GM18517 (cell line): Measurements from ENCODE around the gene ATP5MC2.
"Not testable (repeated sequence)": the region's sequence is repeated elsewhere in the genome, so short reads cannot be mapped to it uniquely, and the experiment has no call there.

Source experiments
- ATAC-seq: cut with Tn5 transposase; IDR thresholded peaks from one replicate; pipeline ENCODE4 v1.9.1; 2021; ENCODE audit warnings: mild to moderate bottlenecking, moderate library complexity; ENCODE audit not compliant: unreplicated experiment

Gene ATP5MC2

DNA sequence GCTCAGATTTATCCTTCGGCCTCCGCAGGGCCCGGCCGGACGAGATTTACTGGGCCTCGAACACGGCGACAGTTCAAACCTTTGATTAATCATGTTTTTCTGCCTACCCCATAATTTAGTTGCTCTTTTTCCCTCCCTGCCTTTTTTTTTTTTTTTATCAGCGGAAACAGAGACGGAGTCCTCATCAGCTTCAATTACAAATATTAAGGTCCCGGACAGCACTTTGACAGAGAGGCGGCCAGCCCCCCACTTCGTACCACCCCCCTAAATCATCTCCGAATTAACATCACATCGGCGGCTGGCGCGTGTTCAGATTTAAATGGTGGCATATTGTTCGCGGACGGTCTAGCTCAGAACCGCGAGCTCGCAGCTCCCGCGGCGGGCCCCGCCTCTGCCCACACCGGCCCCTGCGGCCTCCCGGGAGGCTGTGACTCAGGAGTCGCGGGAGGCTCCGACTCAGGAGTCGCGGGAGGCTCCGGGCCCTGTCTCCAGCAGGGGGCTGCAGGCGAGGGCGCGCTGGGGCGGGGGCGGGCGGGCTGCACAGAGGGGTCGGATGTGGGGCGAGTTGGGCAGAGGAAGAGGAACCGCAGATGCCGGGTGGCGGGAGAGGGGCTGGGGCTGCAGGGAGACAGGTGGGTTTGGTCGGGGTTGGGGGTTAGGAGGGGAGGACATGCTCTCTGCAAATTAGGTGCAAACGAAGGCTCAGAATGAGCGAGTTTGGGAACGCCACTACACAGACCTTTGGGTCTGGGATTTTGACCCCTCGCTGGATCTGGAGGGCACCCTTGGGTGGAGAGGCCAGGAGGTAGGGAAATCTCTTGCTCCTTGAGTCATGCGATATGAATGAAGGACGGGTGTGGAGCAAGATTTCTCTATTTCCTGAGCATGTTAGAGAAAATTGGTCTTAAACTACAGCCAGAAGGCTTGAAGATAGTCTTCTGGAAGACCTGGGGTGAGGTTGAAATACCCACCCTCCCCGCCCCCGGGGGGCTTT lies 19.6 kb upstream of the ATP5MC2 start:
- ATAC-seq, result no peak

DNA sequence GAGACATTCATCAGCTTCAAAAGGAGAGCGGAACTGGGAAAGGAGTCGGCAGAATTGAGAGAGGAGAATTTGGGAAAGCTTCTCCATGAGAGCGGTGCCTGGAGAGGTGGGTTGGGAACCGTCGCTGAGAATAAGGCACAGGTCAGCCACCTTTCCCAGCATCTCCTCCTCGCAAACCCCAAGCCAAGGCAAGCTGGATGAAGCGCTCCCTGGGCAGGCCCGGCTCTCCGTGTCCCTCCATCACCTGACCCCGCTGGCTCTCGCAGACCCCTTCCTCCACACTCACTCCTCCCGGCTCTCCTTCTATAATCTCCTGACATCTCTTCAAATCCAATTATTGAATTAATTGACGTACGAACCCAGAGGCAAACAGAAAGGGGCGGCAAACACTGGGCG lies 18.9 kb upstream of the ATP5MC2 start:
- ATAC-seq, result no peak

DNA sequence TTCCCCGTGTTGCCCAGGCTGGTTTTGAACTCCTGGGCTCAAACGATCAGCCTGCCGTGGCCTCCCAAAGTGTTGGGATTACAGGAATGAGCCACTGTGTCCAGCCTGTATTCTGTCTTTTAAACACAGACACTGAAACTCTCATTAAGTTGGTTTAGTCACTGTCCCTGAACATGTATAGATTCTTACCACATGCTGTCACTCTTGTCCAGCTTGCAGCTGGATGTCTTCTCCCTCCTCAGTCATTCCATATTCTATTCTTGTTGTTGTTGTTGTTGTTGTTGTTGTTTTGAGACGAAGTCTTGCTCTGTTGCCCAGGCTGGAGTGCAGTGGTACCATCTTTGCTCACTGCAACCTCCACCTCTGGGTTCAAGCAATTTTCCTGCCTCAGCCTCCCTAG lies 12.3 kb upstream of the ATP5MC2 start:
- no peak for ATAC-seq

DNA sequence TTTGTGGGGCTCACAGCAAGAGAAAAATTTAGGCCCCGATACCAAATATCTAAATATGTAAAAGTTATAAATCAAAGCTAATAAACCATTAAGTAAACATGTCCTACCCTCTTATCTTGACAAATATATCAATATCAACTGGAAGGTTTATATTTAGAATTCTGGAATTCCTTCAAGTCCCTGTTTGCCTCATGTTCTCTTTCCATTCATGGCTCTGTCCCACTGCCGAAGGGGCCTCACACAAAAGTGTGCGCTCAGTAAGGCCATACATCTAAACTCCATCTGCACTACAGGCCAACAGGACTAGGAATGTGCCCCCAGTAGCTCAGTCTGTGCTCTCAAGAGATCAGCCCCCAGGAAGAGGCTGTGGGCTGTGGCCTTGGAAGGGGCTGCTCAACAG lies 10.6 kb upstream of the ATP5MC2 start:
- no peak for ATAC-seq

DNA sequence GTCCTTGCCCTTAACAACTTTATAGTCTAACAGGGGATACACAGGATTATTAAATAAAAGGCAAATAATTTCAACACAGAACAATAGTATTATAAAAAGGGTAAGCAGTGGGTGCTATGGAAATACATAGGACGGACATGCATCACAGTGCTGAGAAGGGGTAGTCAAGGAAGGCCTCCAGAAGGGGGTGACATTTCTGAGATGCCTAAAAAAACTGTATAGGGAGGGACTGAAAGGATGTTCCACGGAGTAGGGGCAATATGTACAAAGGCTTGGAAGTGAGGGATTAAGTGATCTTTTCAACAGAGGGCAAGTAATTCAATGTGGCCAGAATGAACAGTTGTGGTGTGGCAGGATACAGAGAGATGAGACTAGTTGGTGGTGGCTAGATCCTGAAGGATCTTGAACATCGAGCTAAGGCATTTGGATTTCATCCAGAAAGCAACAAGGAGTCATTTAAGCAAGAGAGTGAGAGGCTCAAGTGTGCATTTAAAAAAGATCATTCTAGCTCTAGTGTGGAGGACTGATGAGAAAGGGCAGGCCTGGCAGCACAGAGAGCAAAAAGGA lies 8.9 kb upstream of the ATP5MC2 start:
- no peak for ATAC-seq

DNA sequence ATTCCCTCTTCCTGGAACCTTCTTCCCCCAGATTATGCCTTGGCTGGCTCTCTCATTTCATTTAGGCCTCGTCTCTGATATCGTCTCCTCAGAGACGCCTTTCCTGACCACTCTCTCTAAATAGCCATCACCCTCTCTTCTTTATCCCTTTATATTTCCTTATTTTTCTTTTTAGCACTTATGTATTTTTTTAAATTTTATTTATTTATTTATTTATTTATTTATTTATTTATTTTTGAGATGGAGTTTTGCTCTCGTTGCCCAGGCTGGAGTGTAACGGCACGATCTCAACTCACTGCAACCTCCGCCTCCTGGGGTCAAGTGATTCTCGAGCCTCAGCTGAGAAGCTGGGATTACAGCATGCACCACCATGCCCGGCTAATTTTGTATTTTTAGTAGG lies 8.1 kb upstream of the ATP5MC2 start:
- no peak for ATAC-seq

DNA sequence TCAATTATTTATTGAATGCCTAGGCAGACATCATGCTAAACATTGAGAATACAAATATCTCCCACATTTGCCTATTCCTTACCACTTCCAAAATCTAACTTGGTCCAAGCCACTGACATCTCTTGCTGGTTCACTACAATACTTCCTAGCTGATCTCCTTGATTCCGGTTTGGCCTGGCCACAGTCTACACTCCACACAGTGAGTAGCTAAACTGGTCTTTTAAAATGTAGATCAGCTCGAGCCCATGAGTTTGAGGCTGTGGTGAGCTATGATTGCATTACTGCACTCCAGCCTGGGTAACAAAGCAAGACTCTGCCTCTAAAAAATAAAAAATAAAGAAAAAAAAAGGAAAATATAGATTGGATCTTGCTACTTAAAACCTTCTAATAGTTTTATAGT lies 7.6 kb upstream of the ATP5MC2 start:
- ATAC-seq, result no peak

DNA sequence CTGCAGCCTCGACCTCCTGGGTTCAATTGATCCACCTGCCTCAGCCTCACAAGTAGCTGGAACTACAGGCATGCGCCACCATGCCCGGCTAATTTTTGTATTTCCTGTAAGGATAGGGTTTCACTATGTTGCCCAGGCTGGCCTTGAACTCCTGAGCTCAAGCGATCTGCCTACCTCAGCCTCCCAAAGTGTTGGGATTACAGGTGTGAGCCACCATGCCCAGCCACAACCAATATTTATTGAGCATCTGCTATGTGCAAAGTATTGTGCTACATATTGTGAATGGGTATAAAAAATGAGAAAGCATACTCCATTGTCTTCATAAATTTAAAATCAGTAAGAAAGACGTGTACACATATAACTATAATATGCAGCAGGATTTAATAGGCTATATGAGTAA lies 4.2 kb upstream of the ATP5MC2 start:
- not testable (repeated sequence) for ATAC-seq

DNA sequence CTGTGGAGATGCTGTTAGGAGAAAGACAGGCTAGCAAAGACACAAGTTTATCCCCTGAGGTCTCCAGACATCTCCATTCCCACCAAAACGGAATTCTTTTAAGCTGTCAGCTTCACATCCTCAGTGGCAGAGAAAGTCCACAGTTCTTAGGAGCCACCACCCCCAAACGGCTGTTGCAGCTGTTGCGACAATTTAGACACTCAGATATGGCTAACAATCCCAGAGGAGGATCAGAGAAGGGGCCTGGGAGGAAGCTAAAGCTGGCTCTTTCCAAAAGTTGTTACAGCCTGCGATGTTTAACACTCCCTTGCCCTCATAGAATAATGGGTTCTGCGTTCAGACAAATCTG lies 1.9 kb upstream of the ATP5MC2 start:
- no peak for ATAC-seq

DNA sequence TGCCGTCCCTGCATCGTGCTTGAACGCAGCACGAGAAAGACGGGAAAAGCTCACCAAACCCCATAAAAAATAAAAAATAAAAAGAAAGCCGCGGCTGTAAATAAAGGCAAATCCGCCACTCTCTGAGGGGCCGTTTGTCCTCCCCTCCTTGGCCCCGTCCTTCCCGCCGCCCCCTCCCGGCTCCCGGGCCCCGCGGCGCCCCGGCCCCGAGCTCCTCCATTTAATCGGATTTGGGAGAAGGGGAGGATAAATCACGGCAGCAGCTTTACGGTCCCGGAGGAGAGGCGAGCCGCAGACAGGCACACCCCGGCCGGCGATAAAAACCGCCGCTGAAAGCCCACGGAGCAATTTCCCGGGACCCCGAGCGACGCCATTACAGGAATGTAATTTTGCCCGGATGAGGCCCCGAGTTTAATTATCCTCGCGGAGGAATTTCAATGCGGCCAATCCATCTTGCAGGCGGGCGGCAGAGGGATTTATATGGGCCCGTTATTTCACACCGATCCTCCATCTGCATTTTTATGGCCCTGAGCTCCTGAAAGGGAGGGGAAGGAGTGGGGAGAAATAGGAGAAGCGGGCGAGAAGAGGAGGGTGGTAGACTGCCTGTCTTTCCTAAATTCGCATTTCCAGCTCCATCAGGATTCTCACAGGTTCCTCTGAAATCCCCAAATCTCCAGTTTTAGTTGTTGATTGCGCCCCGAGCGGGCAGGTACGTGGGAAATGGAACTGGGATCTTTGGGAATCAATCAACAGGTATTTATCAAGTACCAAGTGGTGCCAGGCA lies 1.3 kb upstream of the ATP5MC2 start:
- no peak for ATAC-seq

DNA sequence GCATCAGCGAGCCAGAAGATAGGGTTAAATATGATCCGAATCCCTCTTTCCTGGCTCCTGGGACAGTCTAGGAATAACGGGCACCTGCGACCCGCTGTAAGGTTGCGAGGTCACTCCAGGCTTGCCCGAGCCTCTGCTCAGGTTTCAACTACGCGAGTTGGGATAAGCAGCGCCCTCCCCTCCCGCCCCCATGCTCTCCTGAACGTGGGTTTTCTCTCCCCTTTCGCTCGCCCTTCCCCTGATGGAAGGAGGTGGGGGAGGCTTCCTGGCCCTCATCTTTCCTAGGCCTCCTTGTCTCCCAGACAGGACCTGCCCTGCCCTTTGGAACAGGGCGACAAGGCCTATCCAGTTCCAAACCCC lies 753 bp upstream of the ATP5MC2 start:
- ATAC-seq, result no peak

DNA sequence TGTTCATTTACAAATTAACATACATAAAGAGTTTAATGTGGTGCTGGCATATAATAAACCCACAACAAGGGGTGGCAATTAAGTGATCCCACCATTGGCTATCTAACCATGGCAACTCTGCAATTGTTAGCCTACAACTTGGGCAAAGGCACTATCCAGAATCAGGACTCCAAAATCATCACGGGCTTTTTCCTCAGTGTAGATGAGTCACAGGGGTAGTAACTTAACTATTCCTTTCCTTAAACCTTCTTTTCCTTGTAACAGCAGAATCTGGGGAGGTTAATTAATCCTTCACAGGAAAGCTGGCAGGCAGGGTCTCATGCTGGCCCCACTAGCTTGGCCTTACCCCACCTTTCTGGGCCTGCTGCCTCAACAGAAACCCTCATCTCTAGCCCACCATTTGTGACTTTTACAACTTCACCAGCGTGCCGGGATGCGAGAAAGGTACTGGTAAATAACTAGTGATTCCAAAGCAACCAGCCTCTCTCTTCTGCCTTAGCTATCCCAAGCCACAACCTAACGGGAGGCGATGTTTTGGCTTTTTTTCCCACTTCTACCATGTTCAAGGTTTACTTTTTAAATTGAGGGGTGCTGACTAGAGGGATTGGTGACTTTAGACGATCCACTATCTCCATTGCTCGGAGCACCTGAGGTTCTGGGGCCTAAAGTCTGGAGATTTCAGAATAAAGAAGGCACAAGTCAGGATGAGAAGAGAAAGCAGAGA lies 744 bp downstream of the ATP5MC2 start:
- ATAC-seq, result no peak

DNA sequence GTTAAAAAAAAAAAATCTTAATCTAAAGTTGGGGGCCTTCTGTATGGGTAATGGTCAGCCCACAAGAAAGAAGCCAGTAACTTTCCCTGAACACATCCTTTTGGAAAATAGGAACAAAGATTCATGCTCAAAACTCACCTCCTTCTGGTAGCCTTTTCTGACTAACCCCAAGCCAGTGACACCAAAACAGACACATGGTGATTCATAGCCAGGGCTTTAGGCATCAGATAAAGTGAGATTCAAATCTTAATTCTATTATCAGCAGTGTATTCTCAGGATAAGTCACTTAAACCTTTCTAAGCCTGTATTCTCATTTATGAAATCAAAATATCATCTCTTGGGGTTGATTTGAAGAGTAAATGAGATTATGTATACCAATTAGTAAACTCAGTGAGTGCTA lies 4.9 kb downstream of the ATP5MC2 start:
- ATAC-seq, result no peak

DNA sequence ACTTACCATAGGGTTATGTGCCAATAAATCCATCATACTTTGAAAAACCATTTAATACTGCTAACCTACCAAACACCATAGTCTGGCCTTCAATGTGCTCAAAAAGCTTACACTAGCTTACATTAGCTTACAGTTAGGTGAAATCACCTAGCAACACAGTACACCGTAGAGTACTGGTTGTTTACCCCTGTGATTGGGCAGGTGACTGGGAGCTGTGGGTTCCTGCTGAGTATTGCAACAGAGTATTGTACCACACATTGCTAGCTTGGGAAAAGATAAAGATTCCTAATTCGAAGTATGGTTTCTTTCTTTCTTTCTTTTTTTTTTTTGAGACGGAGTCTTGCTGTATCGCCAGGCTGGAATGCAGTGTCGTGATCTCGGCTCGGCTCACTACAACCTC lies 5.6 kb downstream of the ATP5MC2 start:
- no peak for ATAC-seq

DNA sequence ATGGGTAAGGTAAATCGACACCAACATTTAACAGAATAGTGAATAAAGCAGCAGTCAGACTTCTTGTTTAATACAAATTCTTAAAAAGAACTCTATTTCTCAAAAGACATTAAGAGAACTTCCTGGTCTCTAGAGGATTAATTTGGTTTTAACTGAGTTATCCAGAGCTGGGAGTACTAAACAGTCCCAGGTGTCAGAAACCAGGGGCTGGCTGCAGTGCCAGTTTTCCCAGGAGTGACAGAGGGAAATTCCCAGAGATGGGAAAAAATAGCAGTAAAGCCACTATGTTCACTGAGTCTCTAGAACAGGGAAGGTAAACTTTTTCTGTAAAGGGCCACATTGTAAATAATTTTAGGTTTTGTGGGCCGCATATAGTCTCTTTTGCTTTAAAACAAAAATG lies 8.8 kb downstream of the ATP5MC2 start:
- no peak for ATAC-seq

DNA sequence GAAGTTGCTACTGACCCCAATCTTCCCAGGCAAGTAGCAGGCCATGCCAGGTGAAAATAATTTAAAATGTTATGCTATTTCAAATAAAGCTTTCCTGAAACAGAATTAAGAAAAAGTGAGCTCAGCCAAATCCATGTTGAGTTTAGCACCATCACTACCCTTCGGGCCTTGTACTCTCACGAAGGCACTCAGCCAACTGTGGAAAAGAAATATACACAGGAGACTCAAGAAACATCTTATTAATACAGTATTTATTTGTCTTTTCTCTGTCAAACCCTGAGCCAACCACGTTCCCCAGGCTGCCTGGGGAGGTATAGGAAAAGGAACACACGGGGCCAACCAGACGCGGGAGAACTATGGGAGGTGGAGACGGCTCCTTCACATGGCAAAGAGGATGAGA lies 10.9 kb downstream of the ATP5MC2 start:
- no peak for ATAC-seq

DNA sequence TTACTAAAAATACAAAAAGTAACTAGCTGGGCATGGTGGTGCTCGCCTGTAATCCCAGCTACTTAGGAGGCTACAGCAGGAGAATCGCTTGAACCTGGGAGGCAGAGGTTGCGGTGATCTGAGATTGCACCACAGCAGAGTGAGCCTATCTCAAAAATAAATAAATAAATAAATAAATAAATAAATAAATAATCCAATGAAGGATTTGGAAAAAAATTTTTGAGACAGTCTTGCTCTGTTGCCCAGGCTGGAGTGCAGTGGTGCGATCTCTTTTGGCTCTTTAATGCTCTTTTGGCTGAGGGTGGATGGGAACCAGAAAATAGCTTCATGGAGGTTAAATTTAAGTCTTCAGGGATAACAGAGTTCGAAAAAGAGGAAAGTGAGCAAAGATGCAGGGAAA lies 11.7 kb downstream of the ATP5MC2 start:
- no peak for ATAC-seq

DNA sequence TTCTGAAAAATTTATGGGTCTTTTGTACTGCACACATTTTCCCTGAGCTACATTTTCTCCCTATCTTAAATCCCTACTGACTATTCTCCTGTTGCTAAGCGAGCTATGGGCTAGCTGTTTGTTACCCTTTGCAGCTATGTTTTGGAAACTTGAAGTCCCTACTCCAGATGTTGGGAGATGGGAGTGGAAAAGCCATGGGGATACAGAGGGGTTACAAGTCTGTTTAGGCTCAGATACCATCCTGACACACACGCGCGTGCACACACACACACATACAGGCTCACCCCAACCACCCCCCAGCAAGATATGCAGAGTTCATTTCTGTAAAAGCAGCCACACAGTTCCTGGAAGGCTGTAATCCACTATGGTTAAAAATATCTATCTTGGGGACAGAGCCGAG lies 15.8 kb downstream of the ATP5MC2 start:
- no peak for ATAC-seq

DNA sequence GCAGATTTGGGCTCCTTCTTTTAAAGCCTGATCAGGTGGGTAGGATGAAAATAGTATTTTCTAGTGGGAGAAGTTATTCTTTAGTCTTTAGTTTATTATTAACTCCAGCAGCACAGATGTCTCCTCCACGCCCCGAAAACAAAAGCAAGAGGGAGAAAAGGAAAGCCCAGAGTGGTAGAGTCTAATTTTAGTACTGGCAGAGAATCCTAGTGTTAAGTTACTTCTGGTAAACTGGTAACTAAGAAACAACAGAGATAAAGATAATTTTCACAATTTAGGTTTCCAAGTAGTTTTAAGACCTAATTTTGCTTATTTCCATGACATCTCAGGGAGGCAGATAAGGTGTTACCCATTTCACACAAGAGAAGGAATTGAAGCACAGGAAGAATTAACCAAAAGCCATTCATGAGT lies 16.3 kb downstream of the ATP5MC2 start:
- no peak for ATAC-seq

DNA sequence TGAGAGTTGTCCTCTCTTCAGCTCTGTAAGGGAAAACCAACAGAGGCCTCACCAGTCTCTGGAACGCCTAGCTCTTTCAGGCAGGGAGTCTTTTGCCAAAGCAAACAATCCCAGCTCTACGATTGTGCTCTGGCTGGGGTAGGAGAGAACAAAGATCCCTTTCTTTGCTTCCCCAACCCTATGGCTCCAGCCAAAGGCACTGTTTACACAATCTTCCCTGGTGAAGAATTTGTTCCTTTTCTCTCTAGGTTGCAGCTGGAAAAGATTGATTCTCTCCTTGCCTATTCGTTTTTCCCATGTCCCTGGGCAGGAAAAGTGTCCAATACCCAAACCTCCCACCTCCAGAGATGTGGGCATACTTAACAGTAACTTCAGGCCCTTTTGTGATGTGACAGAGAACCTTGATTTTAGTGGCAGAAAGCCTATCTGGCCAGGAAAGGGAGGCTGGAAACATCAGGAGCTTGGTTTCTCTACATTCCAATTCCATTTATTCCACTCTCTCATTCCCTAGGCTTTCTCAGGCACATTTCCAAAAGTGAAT lies 16.8 kb downstream of the ATP5MC2 start:
- no peak for ATAC-seq

DNA sequence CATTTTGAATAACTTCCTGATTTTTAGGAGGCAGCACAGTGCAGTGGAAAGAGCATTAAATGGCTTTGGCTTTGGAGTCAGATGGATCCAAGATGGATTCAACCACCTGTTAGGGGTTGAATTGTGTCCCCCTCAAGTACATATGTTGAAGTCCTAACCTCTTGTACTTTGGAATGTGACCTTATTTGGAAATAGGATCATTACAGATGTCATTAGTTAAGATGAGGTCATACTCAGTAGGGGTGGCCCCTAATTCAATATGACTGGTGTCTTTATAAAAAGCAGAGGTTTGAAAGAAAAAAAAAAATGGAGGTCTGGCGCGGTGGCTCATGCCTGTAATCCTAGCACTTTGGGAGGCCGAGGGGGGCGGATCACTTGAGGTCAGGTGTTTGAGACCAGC lies 18.8 kb downstream of the ATP5MC2 start:
- ATAC-seq, result no peak
